ENCODE measurements around the gene MACF1. TPM values are rescaled to one million over a fixed set of nuclear protein-coding genes. Genes with fewer than 3 reads are reported as not detected.
A peak's percentile ranks its signal among the peaks of the same experiment; 100 is the strongest.

Gene MACF1
- total and polyA plus RNA-seq, 8 donors: 358 to 484 (median 440) TPM

GRCh38 chr1:39328095-39328494 lies 123.6 kb downstream of the MACF1 start:
- ATAC-seq: no peak
- Histone ChIP-seq H3K4me1 (peaks cover 0 to 7% of the 10 kb centered on the region in 2 donors), H3K27ac (no peak overlapping the region), H3K4me3 (no peak overlapping the region), H3K9me3 (no peaks in the 10 kb centered on the region), H3K27me3 (no peaks in the 10 kb centered on the region), H3K36me3 (peaks cover 0 to 98% of the 10 kb centered on the region in 2 donors)
- no peak for TF ChIP-seq CTCF (IDR thresholded peaks at IDR 0.05)
- no peak for DNase-seq
- intact Hi-C loops (cut with DNase I): no loop called here

GRCh38 chr1:39328586-39329121 lies 124.2 kb downstream of the MACF1 start:
- H3K4me1 ChIP-seq: peaks cover 0 to 10% of the 10 kb centered on the region in 2 donors
- H3K27me3 ChIP-seq: no peaks in the 10 kb centered on the region
- H3K36me3 ChIP-seq: peaks cover 0 to 98% of the 10 kb centered on the region in 2 donors
- H3K27ac ChIP-seq: no peak overlapping the region
- no peak for TF ChIP-seq CTCF (IDR thresholded peaks at IDR 0.05)
- ATAC-seq (no peak), DNase-seq (no peak)
- H3K4me3 ChIP-seq: no peak overlapping the region
- no peaks in the 10 kb centered on the region for H3K9me3 ChIP-seq
- intact Hi-C loops (cut with DNase I): no loop called here

- Histone ChIP-seq H3K9me3 (no peaks in the 10 kb centered on the region), H3K4me1 (peaks cover 0 to 28% of the 10 kb centered on the region in 2 donors), H3K36me3 (peaks cover 0 to 80% of the 10 kb centered on the region in 2 donors), H3K27me3 (no peaks in the 10 kb centered on the region), H3K4me3 (no peak overlapping the region), H3K27ac (no peak overlapping the region)
- ATAC-seq (no peak), DNase-seq (no peak)
- intact Hi-C loops (cut with DNase I): no loop called here
- no peak for TF ChIP-seq CTCF (IDR thresholded peaks at IDR 0.05)
Measured at GRCh38 chr1:39331647-39332046, 127.2 kb downstream of the MACF1 start.

- TF ChIP-seq CTCF (IDR thresholded peaks at IDR 0.05): no peak
- intact Hi-C loops (cut with DNase I): no loop called here
- H3K4me3 ChIP-seq: no peak overlapping the region
- ATAC-seq (no peak), DNase-seq (no peak)
- peaks cover 0 to 28% of the 10 kb centered on the region in 2 donors for H3K4me1 ChIP-seq
- no peaks in the 10 kb centered on the region for H3K27me3 ChIP-seq
- H3K36me3 ChIP-seq: peaks cover 0 to 82% of the 10 kb centered on the region in 2 donors
- H3K9me3 ChIP-seq: no peaks in the 10 kb centered on the region
- H3K27ac ChIP-seq: no peak overlapping the region
Measured at GRCh38 chr1:39332291-39332690, 127.8 kb downstream of the MACF1 start.

- Histone ChIP-seq H3K36me3 (peaks cover 0 to 82% of the 10 kb centered on the region in 2 donors), H3K4me3 (no peak overlapping the region), H3K9me3 (no peaks in the 10 kb centered on the region), H3K4me1 (peaks cover 0 to 28% of the 10 kb centered on the region in 2 donors), H3K27ac (peak overlapping the region in 1 of 2 donors; percentile 14), H3K27me3 (no peaks in the 10 kb centered on the region)
- ATAC-seq: no peak
- intact Hi-C loops (cut with DNase I): no loop called here
- no peak for DNase-seq
- TF ChIP-seq CTCF (IDR thresholded peaks at IDR 0.05): no peak
Measured at GRCh38 chr1:39332828-39333227, 128.3 kb downstream of the MACF1 start.

Measured in left lung (tissue), 10 donors.